HepG2 (cell line): Measurements from ENCODE around the gene ARPC1A. TPM values are rescaled to one million over a fixed set of nuclear protein-coding genes. Genes with fewer than 3 reads are reported as not detected.
A peak's percentile ranks its signal among the peaks of the same experiment; 100 is the strongest.

Source experiments
- ARHGAP35 ChIP-seq: sonication (generic); formaldehyde crosslinking; IDR thresholded peaks from 2 replicates; pipeline ENCODE4 v1.9.0; 2022; ENCODE audit warnings: mild to moderate bottlenecking, inconsistent platforms, moderate library complexity, missing genetic modification reagents, borderline replicate concordance
- FOXA3 ChIP-seq: IDR thresholded peaks from 2 replicates; pipeline ENCODE4 v1.6.1; 2016; ENCODE audit warnings: missing genetic modification reagents, missing compliant biosample characterization
- HBP1 ChIP-seq: IDR thresholded peaks from 2 replicates; pipeline ENCODE4 v1.6.1; 2016; ENCODE audit warnings: low read depth, control low read depth
- HMGA1 ChIP-seq: sonication (generic); formaldehyde crosslinking; conservative IDR thresholded peaks from 2 replicates; pipeline ENCODE4 v1.4.0; 2020; ENCODE audit warnings: missing genetic modification reagents
- KDM1A ChIP-seq: IDR thresholded peaks from 2 replicates; pipeline ENCODE4 v1.6.1; 2016; ENCODE audit warnings: missing compliant biosample characterization
- PRMT3 ChIP-seq: sonication (generic); formaldehyde crosslinking; IDR thresholded peaks from 2 replicates; pipeline ENCODE4 v1.8.1; 2022; ENCODE audit warnings: low read depth, mild to moderate bottlenecking, moderate library complexity, missing genetic modification reagents, borderline replicate concordance
- THYN1 ChIP-seq: sonication (generic); formaldehyde crosslinking; IDR thresholded peaks from 2 replicates; pipeline ENCODE4 v1.8.1; 2023; ENCODE audit warnings: low read depth, mild to moderate bottlenecking, moderate library complexity, missing genetic modification reagents, borderline replicate concordance
- ZGPAT ChIP-seq: IDR thresholded peaks from 2 replicates; pipeline ENCODE4 v1.6.1; 2016; ENCODE audit warnings: mild to moderate bottlenecking
- ZNF224 ChIP-seq: sonication (generic); formaldehyde crosslinking; IDR thresholded peaks from 2 replicates; pipeline ENCODE4 v1.5.0; 2020; ENCODE audit warnings: mild to moderate bottlenecking, missing genetic modification reagents
- ZNF234 ChIP-seq: sonication (generic); formaldehyde crosslinking; conservative IDR thresholded peaks from 2 replicates; pipeline ENCODE4 v1.5.1; 2020; ENCODE audit warnings: mild to moderate bottlenecking, missing genetic modification reagents
- ZNF251 ChIP-seq: sonication (generic); formaldehyde crosslinking; IDR thresholded peaks from 2 replicates; pipeline ENCODE4 v1.9.0; 2021; ENCODE audit warnings: mild to moderate bottlenecking, missing genetic modification reagents
- ZNF337 ChIP-seq: sonication (generic); formaldehyde crosslinking; IDR thresholded peaks from 2 replicates; pipeline ENCODE4 v1.5.1; 2020; ENCODE audit warnings: missing genetic modification reagents, low read depth, mild to moderate bottlenecking, borderline replicate concordance
- ZNF432 ChIP-seq: sonication (generic); formaldehyde crosslinking; IDR thresholded peaks from 2 replicates; pipeline ENCODE4 v1.5.0; 2020; ENCODE audit warnings: missing genetic modification reagents, mild to moderate bottlenecking, borderline replicate concordance
- ZNF773 ChIP-seq: sonication (generic); formaldehyde crosslinking; IDR thresholded peaks from 2 replicates; pipeline ENCODE4 v1.4.0; 2020; ENCODE audit warnings: missing genetic modification reagents, borderline replicate concordance
- polyA plus RNA-seq, 8 experiments: library from polyadenylated mRNA; depleted of rRNA in 3 of 8; stranded (reverse) in 7 of 8; unstranded in 1 of 8; fragments of >200 nt; fragmentation: Illumina TruSeq in 4 of 8; extraction: Trizol in 4 of 8; gene quantifications; 2 replicates each; pipeline versions ENCODE4 v1.2.1 to v1.2.3, GENCODE V29; 2011 to 2016; ENCODE audit warnings: low read depth in 4 of 8, missing spikeins in 1 of 8, mixed read lengths in 1 of 8; ENCODE audit not compliant: insufficient read depth in 1 of 8
- total RNA-seq, 5 experiments: library from RNA; depleted of rRNA; stranded (reverse); fragments of >200 nt; fragmentation: Illumina TruSeq; extraction: Trizol; gene quantifications; 2 replicates each; pipeline ENCODE4 v1.2.3, GENCODE V29; 2016; ENCODE audit warnings: low read depth in 1 of 5
- TF ChIP-seq, protein P1 (sequence below): sonication (generic); formaldehyde crosslinking; IDR thresholded peaks from 2 replicates; pipeline ENCODE4 v1.4.0; 2020; ENCODE audit warnings: missing genetic modification reagents
- TF ChIP-seq, protein P2 (sequence below): IDR thresholded peaks from 2 replicates; pipeline ENCODE4 v1.6.1; 2016; ENCODE audit warnings: low read depth, missing genetic modification reagents, missing compliant biosample characterization
- TF ChIP-seq, protein P3 (sequence below): sonication (generic); formaldehyde crosslinking; IDR thresholded peaks from 2 replicates; pipeline ENCODE4 v1.8.0; 2022; ENCODE audit warnings: missing genetic modification reagents, mild to moderate bottlenecking, inconsistent platforms, borderline replicate concordance

The ARPC1A gene
- total and polyA plus RNA-seq, 2 of the 13 experiments (the other 11 are each of a cell fraction or from before 2014, with no cell fraction given) = 44.3 to 88.5 TPM

- TF ChIP-seq ARHGAP35 (no peak), FOXA3 (CRISPR knock-in tag) (0 out of 2 replicates have a peak, but pooled peaks have one; percentile 10), ZNF224 (CRISPR knock-in tag) (no peak), ZNF337 (no peak), HMGA1 (no peak), PRMT3 (CRISPR knock-in tag) (no peak), ZNF251 (CRISPR knock-in tag) (no peak), ZGPAT (CRISPR knock-in tag) (no peak), ZNF432 (no peak), ZNF773 (CRISPR knock-in tag) (no peak), KDM1A (CRISPR knock-in tag) (no peak), HBP1 (CRISPR knock-in tag) (0 out of 2 replicates have a peak, but pooled peaks have one; percentile 42), THYN1 (CRISPR knock-in tag) (no peak), ZNF234 (CRISPR knock-in tag) (no peak)
- TF ChIP-seq, protein P1, sequence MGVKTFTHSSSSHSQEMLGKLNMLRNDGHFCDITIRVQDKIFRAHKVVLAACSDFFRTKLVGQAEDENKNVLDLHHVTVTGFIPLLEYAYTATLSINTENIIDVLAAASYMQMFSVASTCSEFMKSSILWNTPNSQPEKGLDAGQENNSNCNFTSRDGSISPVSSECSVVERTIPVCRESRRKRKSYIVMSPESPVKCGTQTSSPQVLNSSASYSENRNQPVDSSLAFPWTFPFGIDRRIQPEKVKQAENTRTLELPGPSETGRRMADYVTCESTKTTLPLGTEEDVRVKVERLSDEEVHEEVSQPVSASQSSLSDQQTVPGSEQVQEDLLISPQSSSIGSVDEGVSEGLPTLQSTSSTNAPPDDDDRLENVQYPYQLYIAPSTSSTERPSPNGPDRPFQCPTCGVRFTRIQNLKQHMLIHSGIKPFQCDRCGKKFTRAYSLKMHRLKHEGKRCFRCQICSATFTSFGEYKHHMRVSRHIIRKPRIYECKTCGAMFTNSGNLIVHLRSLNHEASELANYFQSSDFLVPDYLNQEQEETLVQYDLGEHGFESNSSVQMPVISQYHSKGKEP (CRISPR knock-in tag) = no peak
- TF ChIP-seq, protein P2, sequence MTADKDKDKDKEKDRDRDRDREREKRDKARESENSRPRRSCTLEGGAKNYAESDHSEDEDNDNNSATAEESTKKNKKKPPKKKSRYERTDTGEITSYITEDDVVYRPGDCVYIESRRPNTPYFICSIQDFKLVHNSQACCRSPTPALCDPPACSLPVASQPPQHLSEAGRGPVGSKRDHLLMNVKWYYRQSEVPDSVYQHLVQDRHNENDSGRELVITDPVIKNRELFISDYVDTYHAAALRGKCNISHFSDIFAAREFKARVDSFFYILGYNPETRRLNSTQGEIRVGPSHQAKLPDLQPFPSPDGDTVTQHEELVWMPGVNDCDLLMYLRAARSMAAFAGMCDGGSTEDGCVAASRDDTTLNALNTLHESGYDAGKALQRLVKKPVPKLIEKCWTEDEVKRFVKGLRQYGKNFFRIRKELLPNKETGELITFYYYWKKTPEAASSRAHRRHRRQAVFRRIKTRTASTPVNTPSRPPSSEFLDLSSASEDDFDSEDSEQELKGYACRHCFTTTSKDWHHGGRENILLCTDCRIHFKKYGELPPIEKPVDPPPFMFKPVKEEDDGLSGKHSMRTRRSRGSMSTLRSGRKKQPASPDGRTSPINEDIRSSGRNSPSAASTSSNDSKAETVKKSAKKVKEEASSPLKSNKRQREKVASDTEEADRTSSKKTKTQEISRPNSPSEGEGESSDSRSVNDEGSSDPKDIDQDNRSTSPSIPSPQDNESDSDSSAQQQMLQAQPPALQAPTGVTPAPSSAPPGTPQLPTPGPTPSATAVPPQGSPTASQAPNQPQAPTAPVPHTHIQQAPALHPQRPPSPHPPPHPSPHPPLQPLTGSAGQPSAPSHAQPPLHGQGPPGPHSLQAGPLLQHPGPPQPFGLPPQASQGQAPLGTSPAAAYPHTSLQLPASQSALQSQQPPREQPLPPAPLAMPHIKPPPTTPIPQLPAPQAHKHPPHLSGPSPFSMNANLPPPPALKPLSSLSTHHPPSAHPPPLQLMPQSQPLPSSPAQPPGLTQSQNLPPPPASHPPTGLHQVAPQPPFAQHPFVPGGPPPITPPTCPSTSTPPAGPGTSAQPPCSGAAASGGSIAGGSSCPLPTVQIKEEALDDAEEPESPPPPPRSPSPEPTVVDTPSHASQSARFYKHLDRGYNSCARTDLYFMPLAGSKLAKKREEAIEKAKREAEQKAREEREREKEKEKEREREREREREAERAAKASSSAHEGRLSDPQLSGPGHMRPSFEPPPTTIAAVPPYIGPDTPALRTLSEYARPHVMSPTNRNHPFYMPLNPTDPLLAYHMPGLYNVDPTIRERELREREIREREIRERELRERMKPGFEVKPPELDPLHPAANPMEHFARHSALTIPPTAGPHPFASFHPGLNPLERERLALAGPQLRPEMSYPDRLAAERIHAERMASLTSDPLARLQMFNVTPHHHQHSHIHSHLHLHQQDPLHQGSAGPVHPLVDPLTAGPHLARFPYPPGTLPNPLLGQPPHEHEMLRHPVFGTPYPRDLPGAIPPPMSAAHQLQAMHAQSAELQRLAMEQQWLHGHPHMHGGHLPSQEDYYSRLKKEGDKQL (CRISPR knock-in tag) = no peak
- TF ChIP-seq, protein P3, sequence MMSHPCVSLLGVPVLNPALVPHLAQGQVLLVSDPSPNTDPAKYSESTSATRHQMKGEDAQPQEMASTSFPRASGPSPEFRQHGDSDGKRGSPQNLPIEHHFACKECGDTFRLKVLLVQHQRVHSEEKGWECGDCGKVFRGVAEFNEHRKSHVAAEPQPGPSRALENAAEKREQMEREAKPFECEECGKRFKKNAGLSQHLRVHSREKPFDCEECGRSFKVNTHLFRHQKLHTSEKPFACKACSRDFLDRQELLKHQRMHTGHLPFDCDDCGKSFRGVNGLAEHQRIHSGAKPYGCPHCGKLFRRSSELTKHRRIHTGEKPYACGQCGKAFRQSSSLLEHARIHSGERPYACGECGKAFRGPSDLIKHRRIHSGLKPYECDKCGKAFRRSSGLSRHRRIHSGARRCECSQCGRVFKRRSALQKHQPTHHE = no peak
These were observed 55.3 kb downstream of the ARPC1A start (continued) for GRCh38 chr7:99380823-99381663.
